H9 (cell line): ENCODE measurements around the gene KIF16B. TPM values are rescaled to one million over a fixed set of nuclear protein-coding genes. Genes with fewer than 3 reads are reported as not detected.

Source experiments
- DNase-seq: peaks from one replicate; pipeline ENCODE4 v3.0.0-alpha.2; 2017
- H2AFZ ChIP-seq: one replicate; pipeline ENCODE4 v1.6.1; 2013; ENCODE audit warnings: mild to moderate bottlenecking, low read length, control low read depth, moderate library complexity
- H2AK5ac ChIP-seq: 2 replicates; pipeline ENCODE4 v1.6.1; 2013; ENCODE audit warnings: low read length, control low read depth, mixed read lengths; ENCODE audit not compliant: insufficient read length
- H2BK120ac ChIP-seq: one replicate; pipeline ENCODE4 v1.6.1; 2013; ENCODE audit warnings: low read depth, mild to moderate bottlenecking, low read length, control low read depth, inconsistent platforms; ENCODE audit not compliant: poor library complexity, severe bottlenecking
- H2BK12ac ChIP-seq: 2 replicates; pipeline ENCODE4 v1.6.1; 2013; ENCODE audit warnings: low read length, control low read depth, mixed read lengths, low read depth; ENCODE audit not compliant: insufficient read length
- H2BK15ac ChIP-seq: 2 replicates; pipeline ENCODE4 v1.6.1; 2013; ENCODE audit warnings: low read depth, low read length, control low read depth
- H2BK20ac ChIP-seq: one replicate; pipeline ENCODE4 v1.6.1; 2013; ENCODE audit warnings: low read depth, mild to moderate bottlenecking, low read length, control low read depth, inconsistent platforms; ENCODE audit not compliant: poor library complexity, severe bottlenecking
- H2BK5ac ChIP-seq: 2 replicates; pipeline ENCODE4 v1.6.1; 2013; ENCODE audit warnings: low read length, control low read depth, mixed read lengths; ENCODE audit not compliant: insufficient read length
- H3K14ac ChIP-seq: 2 replicates; pipeline ENCODE4 v1.6.1; 2013; ENCODE audit warnings: low read length, control low read depth; ENCODE audit not compliant: insufficient read depth
- H3K18ac ChIP-seq: 2 replicates; pipeline ENCODE4 v1.6.1; 2013; ENCODE audit warnings: low read depth, mild to moderate bottlenecking, mixed read lengths, low read length, control low read depth; ENCODE audit not compliant: insufficient read length
- H3K23ac ChIP-seq: 2 replicates; pipeline ENCODE4 v1.6.1; 2013; ENCODE audit warnings: low read length, control low read depth, mixed read lengths, low read depth; ENCODE audit not compliant: insufficient read length
- H3K23me2 ChIP-seq: 2 replicates; pipeline ENCODE4 v1.6.1; 2013; ENCODE audit warnings: low read depth, mild to moderate bottlenecking, mixed read lengths, low read length, control low read depth; ENCODE audit not compliant: insufficient read length, poor library complexity, severe bottlenecking
- H3K27ac ChIP-seq: 2 replicates; pipeline ENCODE4 v1.5.1; 2013; ENCODE audit warnings: low read length, control low read depth, mixed read lengths, low read depth; ENCODE audit not compliant: insufficient read length
- H3K27me3 ChIP-seq: 2 replicates; pipeline ENCODE4 v1.6.1; 2013; ENCODE audit warnings: low read length, control low read depth, inconsistent platforms; ENCODE audit not compliant: insufficient read depth
- H3K4ac ChIP-seq: 2 replicates; pipeline ENCODE4 v1.6.1; 2013; ENCODE audit warnings: low read depth, mild to moderate bottlenecking, control low read depth, inconsistent platforms, low read length, moderate library complexity
- H3K4me1 ChIP-seq: 2 replicates; pipeline ENCODE4 v1.6.1; 2013; ENCODE audit warnings: low read length, control low read depth, inconsistent platforms; ENCODE audit not compliant: insufficient read depth
- H3K4me2 ChIP-seq: 2 replicates; pipeline ENCODE4 v1.6.1; 2013; ENCODE audit warnings: low read length, control low read depth, mixed read lengths; ENCODE audit not compliant: insufficient read length, insufficient read depth
- H3K56ac ChIP-seq: 2 replicates; pipeline ENCODE4 v1.6.1; 2013; ENCODE audit warnings: low read depth, mild to moderate bottlenecking, mixed read lengths, low read length, control low read depth; ENCODE audit not compliant: insufficient read length
- H3K79me1 ChIP-seq: 2 replicates; pipeline ENCODE4 v1.6.1; 2013; ENCODE audit warnings: low read depth, mild to moderate bottlenecking, moderate library complexity, low read length, control low read depth, inconsistent platforms; ENCODE audit not compliant: insufficient read depth, poor library complexity, severe bottlenecking
- H3K79me2 ChIP-seq: 2 replicates; pipeline ENCODE4 v1.6.1; 2013; ENCODE audit warnings: low read length, control low read depth, inconsistent platforms; ENCODE audit not compliant: insufficient read depth
- H3K9ac ChIP-seq: 2 replicates; pipeline ENCODE4 v1.6.1; 2013; ENCODE audit warnings: low read length, control low read depth, mixed read lengths; ENCODE audit not compliant: insufficient read length; ENCODE audit errors: extremely low read depth
- H3K9me3 ChIP-seq: one replicate; pipeline ENCODE4 v1.6.1; 2013; ENCODE audit warnings: low read depth, low read length, inconsistent platforms; ENCODE audit not compliant: control insufficient read depth
- H3T11ph ChIP-seq: one replicate; pipeline ENCODE4 v1.6.1; 2013; ENCODE audit warnings: mild to moderate bottlenecking, low read length, control low read depth, inconsistent platforms
- H4K20me1 ChIP-seq: one replicate; pipeline ENCODE4 v1.6.1; 2013; ENCODE audit not compliant: control insufficient read depth, insufficient read length, insufficient read depth
- H4K5ac ChIP-seq: 2 replicates; pipeline ENCODE4 v1.6.1; 2013; ENCODE audit warnings: low read depth, mild to moderate bottlenecking, mixed read lengths, low read length, control low read depth; ENCODE audit not compliant: insufficient read length
- H4K8ac ChIP-seq: replicated peaks from 2 replicates; pipeline ENCODE4 v1.6.1; 2013; ENCODE audit warnings: low read length, control low read depth, mixed read lengths, low read depth; ENCODE audit not compliant: insufficient read length
- H4K91ac ChIP-seq: 2 replicates; pipeline ENCODE4 v1.6.1; 2013; ENCODE audit warnings: low read depth, mild to moderate bottlenecking, moderate library complexity, mixed read lengths, low read length, control low read depth; ENCODE audit not compliant: insufficient read length
- H3K27ac Mint-ChIP-seq, 3 experiments: 2 replicates in 2 of 3; 3 replicates in 1 of 3; pipeline ENCODE4 v1.8.0; 2020 to 2021; ENCODE audit warnings: mixed read lengths in 3 of 3, mild to moderate bottlenecking in 1 of 3, moderate library complexity in 1 of 3
- H3K27me3 Mint-ChIP-seq: 2 replicates; pipeline ENCODE4 v1.8.0; 2021; ENCODE audit warnings: low read depth, mild to moderate bottlenecking, moderate library complexity, mixed read lengths
- H3K36me3 Mint-ChIP-seq, 3 experiments: 2 replicates in 2 of 3; 3 replicates in 1 of 3; pipeline ENCODE4 v1.8.0; 2020 to 2021; ENCODE audit warnings: low read depth in 3 of 3, mixed read lengths in 3 of 3; ENCODE audit not compliant: insufficient read depth in 1 of 3
- H3K4me1 Mint-ChIP-seq, 2 experiments: 2 replicates each; pipeline ENCODE4 v1.8.0; 2020; ENCODE audit warnings: mixed read lengths in 2 of 2
- H3K4me3 Mint-ChIP-seq, 2 experiments: 2 replicates in 1 of 2; 3 replicates in 1 of 2; pipeline ENCODE4 v1.8.0; 2020 to 2021; ENCODE audit warnings: mild to moderate bottlenecking in 2 of 2, mixed read lengths in 2 of 2, moderate library complexity in 1 of 2
- H3K9me3 Mint-ChIP-seq, 2 experiments: 2 replicates in 1 of 2; 3 replicates in 1 of 2; pipeline ENCODE4 v1.8.0; 2020; ENCODE audit warnings: mild to moderate bottlenecking in 2 of 2, mixed read lengths in 2 of 2, moderate library complexity in 1 of 2
- WGBS: extraction: QIAGEN DNeasy Blood & Tissue Kit; methylation state at CpG from one replicate; pipeline ENCODE4 v1.1.7; 2013; ENCODE audit warnings: missing lambda C conversion rate, low lambda C conversion rate, mixed read lengths; ENCODE audit not compliant: insufficient read length; ENCODE audit errors: extremely low coverage; 5-methylcytosine and 5-hydroxymethylcytosine counted together
- total RNA-seq: library from RNA; stranded (reverse); gene quantifications from 2 replicates; pipeline ENCODE4 v1.2.1, GENCODE V29; 2021
- TF ChIP-seq, protein P1 (sequence below): fragments of 200-600 bp; sonication (generic); conservative IDR thresholded peaks from 3 replicates; pipeline ENCODE4 v1.8.0; 2021; ENCODE audit warnings: antibody characterized with exemption, mild to moderate bottlenecking

KIF16B gene
- total RNA-seq, 1 experiment from 2014 or later: 7.4 TPM

DNA sequence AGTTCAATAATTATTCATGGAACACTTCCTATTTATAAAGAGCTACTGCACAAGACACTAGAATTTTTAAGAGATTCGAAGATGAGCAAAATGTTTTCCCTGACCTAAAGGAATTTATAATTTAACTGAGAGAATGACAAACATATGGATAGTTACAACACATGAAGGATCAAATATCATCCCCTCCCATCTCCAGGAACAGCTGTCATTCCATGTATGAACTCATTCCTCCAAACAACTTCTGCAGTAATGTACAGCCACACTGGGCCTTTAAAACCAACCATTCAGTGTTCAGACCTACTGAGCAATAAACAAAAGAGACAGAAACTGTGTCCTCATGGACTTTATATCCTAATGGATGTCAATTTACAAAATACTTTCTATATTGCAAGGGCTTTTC is 87.8 kb downstream of the KIF16B start:
- Histone ChIP-seq H3K27ac (no peak overlapping the region), H3K9ac (no peak overlapping the region), H3K79me2 (no peaks in the 10 kb centered on the region), H2AK5ac (no peak overlapping the region), H3K4me1 (no peaks in the 10 kb centered on the region), H3K4me2 (no peak overlapping the region), H2BK5ac (no peak overlapping the region), H3K9me3 (no peaks in the 10 kb centered on the region), H3T11ph (no peak overlapping the region), H2BK20ac (no peak overlapping the region), H3K56ac (no peak overlapping the region), H4K5ac (no peak overlapping the region), H3K18ac (no peak overlapping the region), H3K79me1 (no peaks in the 10 kb centered on the region), H4K8ac (no peak overlapping the region), H2BK120ac (no peak overlapping the region), H2BK12ac (no peak overlapping the region), H2BK15ac (no peak overlapping the region), H4K20me1 (no peaks in the 10 kb centered on the region), H2AFZ (no peak overlapping the region), H3K14ac (no peak overlapping the region), H4K91ac (no peak overlapping the region), H3K23ac (no peak overlapping the region), H3K27me3 (no peaks in the 10 kb centered on the region), H3K4ac (no peak overlapping the region), H3K23me2 (no peaks in the 10 kb centered on the region)
- no peaks in the 10 kb centered on the region; a peak in 1 of 5 replicates for H3K9me3 Mint-ChIP-seq
- no peaks in the 10 kb centered on the region for H3K27me3 Mint-ChIP-seq
- TF ChIP-seq, protein P1, sequence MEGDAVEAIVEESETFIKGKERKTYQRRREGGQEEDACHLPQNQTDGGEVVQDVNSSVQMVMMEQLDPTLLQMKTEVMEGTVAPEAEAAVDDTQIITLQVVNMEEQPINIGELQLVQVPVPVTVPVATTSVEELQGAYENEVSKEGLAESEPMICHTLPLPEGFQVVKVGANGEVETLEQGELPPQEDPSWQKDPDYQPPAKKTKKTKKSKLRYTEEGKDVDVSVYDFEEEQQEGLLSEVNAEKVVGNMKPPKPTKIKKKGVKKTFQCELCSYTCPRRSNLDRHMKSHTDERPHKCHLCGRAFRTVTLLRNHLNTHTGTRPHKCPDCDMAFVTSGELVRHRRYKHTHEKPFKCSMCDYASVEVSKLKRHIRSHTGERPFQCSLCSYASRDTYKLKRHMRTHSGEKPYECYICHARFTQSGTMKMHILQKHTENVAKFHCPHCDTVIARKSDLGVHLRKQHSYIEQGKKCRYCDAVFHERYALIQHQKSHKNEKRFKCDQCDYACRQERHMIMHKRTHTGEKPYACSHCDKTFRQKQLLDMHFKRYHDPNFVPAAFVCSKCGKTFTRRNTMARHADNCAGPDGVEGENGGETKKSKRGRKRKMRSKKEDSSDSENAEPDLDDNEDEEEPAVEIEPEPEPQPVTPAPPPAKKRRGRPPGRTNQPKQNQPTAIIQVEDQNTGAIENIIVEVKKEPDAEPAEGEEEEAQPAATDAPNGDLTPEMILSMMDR: no peak
- H3K27ac Mint-ChIP-seq: no peak overlapping the region
- WGBS: no CpG with 5 or more reads among the region's 1 CpG
- no peak for DNase-seq
- no peak overlapping the region for H3K4me3 Mint-ChIP-seq
- peaks cover 0 to 5% (median 3%) of the 10 kb centered on the region in 3 experiments; a peak in 3 of 7 replicates for H3K36me3 Mint-ChIP-seq
- peaks cover 9 to 12% of the 10 kb centered on the region in 2 experiments for H3K4me1 Mint-ChIP-seq
